ENCODE measurements around the gene KBTBD12. TPM values are rescaled to one million over a fixed set of nuclear protein-coding genes. Genes with fewer than 3 reads are reported as not detected.

Gene KBTBD12
- total and polyA plus RNA-seq, 2 of the 13 experiments (the other 11 are each of a cell fraction or from before 2014, with no cell fraction given), result not detected

GRCh38 chr3:127953091-127954035 lies 38.3 kb downstream of the KBTBD12 start:
- intact Hi-C loops (cut with micrococcal nuclease; ENCODE audit: unreplicated experiment), result no loop called here
- POLR2A ChIA-PET, result no interaction called here
- TF ChIP-seq FOXA3 (CRISPR knock-in tag; IDR thresholded peaks at IDR 0.05), result no peak
- no peak for TF ChIP-seq NFE2 (CRISPR knock-in tag; IDR thresholded peaks at IDR 0.05)
- no peak for TF ChIP-seq ARID2 (CRISPR knock-in tag; IDR thresholded peaks at IDR 0.05; ENCODE audit: borderline replicate concordance)
- TF ChIP-seq RORA (CRISPR knock-in tag; IDR thresholded peaks at IDR 0.05), result no peak
- no peak for TF ChIP-seq UBTF (CRISPR knock-in tag; IDR thresholded peaks at IDR 0.05)
- no peak for TF ChIP-seq ZGPAT (CRISPR knock-in tag; IDR thresholded peaks at IDR 0.05)
- TF ChIP-seq TFE3 (CRISPR knock-in tag; IDR thresholded peaks at IDR 0.05), result no peak
- TF ChIP-seq ZNF816 (CRISPR knock-in tag; IDR thresholded peaks at IDR 0.05; ENCODE audit: borderline replicate concordance), result no peak
- no peak for TF ChIP-seq AFF4 (CRISPR knock-in tag; IDR thresholded peaks at IDR 0.05)
- TF ChIP-seq ZNF354B (CRISPR knock-in tag; IDR thresholded peaks at IDR 0.05), result no peak
- TF ChIP-seq GATA4 (IDR thresholded peaks at IDR 0.05; ENCODE audit: borderline replicate concordance, low read depth), result no peak
- TF ChIP-seq DR1 (CRISPR knock-in tag; IDR thresholded peaks at IDR 0.05), result no peak
- no peak for TF ChIP-seq PHF20 (CRISPR knock-in tag; IDR thresholded peaks at IDR 0.05)
- no peak for TF ChIP-seq JARID2 (CRISPR knock-in tag; IDR thresholded peaks at IDR 0.05; ENCODE audit: insufficient replicate concordance)
- no peak for TF ChIP-seq GZF1 (CRISPR knock-in tag; IDR thresholded peaks at IDR 0.05)

More at GRCh38 chr3:127953091-127954035, 38.3 kb downstream of the KBTBD12 start:
- WGBS (ENCODE audit: low lambda C conversion rate), result 28% methylated on average over 6 of the region's 6 CpGs
- H4K20me1 ChIP-seq (ENCODE audit: insufficient read depth, low read length), result no peaks in the 10 kb centered on the region
- no peaks in the 10 kb centered on the region for H3K27me3 ChIP-seq (ENCODE audit: control insufficient read depth in 1 of 2, insufficient read depth in 2 of 2, low read length in 2 of 2)
- FAIRE-seq (no peak), DNase-seq (ENCODE audit: low spot score) (no peak), ATAC-seq (no peak)
- H3K36me3 ChIP-seq (replicated peaks in 1 of 2; ENCODE audit: control insufficient read depth in 1 of 2, insufficient read depth in 2 of 2, low read length in 2 of 2), result no peaks in the 10 kb centered on the region
- H3K9ac ChIP-seq (ENCODE audit: insufficient read depth, low read depth, low read length), result no peak overlapping the region
- no peak overlapping the region for H3K4me3 ChIP-seq (replicated peaks in 1 of 3; ENCODE audit: insufficient read depth in 1 of 3, low read depth in 2 of 3, low read length in 3 of 3)
- CTCF ChIA-PET (ENCODE audit: low intra/inter-chr PET ratio, low total read pairs), result no interaction called here
- H2AFZ ChIP-seq (ENCODE audit: low read length), result no peak overlapping the region
- no TSS peak for BruUV-seq (replicated peaks)
- H3K4me2 ChIP-seq (ENCODE audit: low read depth, low read length), result no peak overlapping the region
- no peaks in the 10 kb centered on the region for H3K79me2 ChIP-seq (ENCODE audit: insufficient read depth, low read length)
- in situ Hi-C loops (cut with HindIII; ENCODE audit: extremely low pct_ligation_motif_present, low pct_unique_long_range_greater_than_20kb), result no loop called here
- no peaks in the 10 kb centered on the region for H3K4me1 ChIP-seq (ENCODE audit: insufficient read depth, low read length)
- H3K27ac ChIP-seq (ENCODE audit: extremely low read length, insufficient read depth, low read length), result no peak overlapping the region
- no peaks in the 10 kb centered on the region for H3K9me3 ChIP-seq (ENCODE audit: low read length)

All from HepG2 (cell line).